Kidney epithelial cell (primary cell): Measurements from ENCODE around the gene LMF1. TPM values are rescaled to one million over a fixed set of nuclear protein-coding genes. Genes with fewer than 3 reads are reported as not detected.

Experiments
- DNase-seq: peaks from one replicate; pipeline ENCODE4 v3.0.0-alpha.2; 2010; ENCODE audit warnings: low read depth
- H3K27me3 ChIP-seq: 2 replicates; pipeline ENCODE4 v1.6.0; 2011; ENCODE audit warnings: low read length; ENCODE audit not compliant: control insufficient read depth, insufficient read depth
- H3K36me3 ChIP-seq: 2 replicates; pipeline ENCODE4 v1.5.1; 2011; ENCODE audit warnings: low read length; ENCODE audit not compliant: control insufficient read depth, insufficient read depth
- H3K4me3 ChIP-seq: 2 replicates; pipeline ENCODE4 v1.5.1; 2011; ENCODE audit warnings: low read depth, mild to moderate bottlenecking, control low read depth, low read length
- total RNA-seq: library from RNA; depleted of rRNA; stranded (reverse); fragments of >200 nt; gene quantifications from 2 replicates; pipeline ENCODE4 v1.2.3, GENCODE V29; 2015
- TF ChIP-seq, protein P1 (sequence below): IDR thresholded peaks from 2 replicates; pipeline ENCODE4 v1.5.1; 2011; ENCODE audit warnings: mild to moderate bottlenecking, moderate library complexity, low read length, control low read depth, inconsistent platforms; ENCODE audit not compliant: insufficient read depth, poor library complexity, severe bottlenecking

LMF1 gene
- total RNA-seq, 1 donor from 2014 or later: 26.3 TPM

- TF ChIP-seq, protein P1, sequence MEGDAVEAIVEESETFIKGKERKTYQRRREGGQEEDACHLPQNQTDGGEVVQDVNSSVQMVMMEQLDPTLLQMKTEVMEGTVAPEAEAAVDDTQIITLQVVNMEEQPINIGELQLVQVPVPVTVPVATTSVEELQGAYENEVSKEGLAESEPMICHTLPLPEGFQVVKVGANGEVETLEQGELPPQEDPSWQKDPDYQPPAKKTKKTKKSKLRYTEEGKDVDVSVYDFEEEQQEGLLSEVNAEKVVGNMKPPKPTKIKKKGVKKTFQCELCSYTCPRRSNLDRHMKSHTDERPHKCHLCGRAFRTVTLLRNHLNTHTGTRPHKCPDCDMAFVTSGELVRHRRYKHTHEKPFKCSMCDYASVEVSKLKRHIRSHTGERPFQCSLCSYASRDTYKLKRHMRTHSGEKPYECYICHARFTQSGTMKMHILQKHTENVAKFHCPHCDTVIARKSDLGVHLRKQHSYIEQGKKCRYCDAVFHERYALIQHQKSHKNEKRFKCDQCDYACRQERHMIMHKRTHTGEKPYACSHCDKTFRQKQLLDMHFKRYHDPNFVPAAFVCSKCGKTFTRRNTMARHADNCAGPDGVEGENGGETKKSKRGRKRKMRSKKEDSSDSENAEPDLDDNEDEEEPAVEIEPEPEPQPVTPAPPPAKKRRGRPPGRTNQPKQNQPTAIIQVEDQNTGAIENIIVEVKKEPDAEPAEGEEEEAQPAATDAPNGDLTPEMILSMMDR: no peak
- no peak for DNase-seq
- no peaks in the 10 kb centered on the region for H3K27me3 ChIP-seq
- H3K36me3 ChIP-seq: no peaks in the 10 kb centered on the region
- H3K4me3 ChIP-seq: no peak overlapping the region
Observed at GRCh38 chr16:947255-947921, 23.4 kb downstream of the LMF1 start.

DNA sequence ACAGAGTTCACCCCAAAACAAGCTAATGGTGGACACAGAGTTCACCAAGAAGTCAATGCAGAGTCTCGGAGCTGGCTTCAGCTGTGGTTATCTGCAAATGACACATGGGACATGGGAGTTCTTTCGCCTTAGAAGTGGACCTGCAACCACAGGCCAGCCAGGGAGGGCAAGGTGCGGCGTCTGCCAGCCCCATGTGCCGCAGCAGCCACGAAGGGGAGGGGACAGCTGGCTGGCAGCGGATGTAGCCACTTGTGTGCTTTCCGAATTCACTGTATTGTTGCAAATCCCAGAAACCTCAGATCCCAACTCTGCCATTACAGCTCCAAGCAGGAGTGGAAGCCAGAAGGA is 24.8 kb downstream of the LMF1 start:
- no peaks in the 10 kb centered on the region for H3K36me3 ChIP-seq
- TF ChIP-seq, protein P1: no peak
- no peak overlapping the region for H3K4me3 ChIP-seq
- DNase-seq: no peak
- no peaks in the 10 kb centered on the region for H3K27me3 ChIP-seq

- no peaks in the 10 kb centered on the region for H3K36me3 ChIP-seq
- no peak overlapping the region for H3K4me3 ChIP-seq
- no peak for DNase-seq
- H3K27me3 ChIP-seq: no peaks in the 10 kb centered on the region
- TF ChIP-seq, protein P1: no peak
Observed at GRCh38 chr16:945271-946047, 25.3 kb downstream of the LMF1 start.

DNA sequence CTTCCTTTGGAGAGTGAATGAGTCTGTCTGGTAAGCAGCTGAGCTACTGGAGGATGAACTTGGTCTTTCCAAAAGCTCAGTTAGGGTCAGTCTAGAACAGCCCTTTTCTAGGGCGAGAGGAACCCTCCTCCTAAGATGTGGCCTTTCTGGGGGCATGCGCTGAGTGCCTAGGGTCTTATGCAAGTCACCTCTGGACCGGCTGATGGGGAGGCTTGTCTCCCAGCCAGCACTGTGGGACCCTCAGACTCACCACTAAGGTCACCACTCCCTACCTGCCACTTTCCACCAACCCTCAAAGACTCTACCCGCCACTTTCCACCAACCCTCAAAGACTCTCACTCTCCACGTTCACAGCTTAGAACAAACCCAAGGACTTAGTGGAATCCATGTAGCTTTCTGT is 26.8 kb downstream of the LMF1 start:
- no peaks in the 10 kb centered on the region for H3K27me3 ChIP-seq
- no peak overlapping the region for H3K4me3 ChIP-seq
- DNase-seq: no peak
- TF ChIP-seq, protein P1: no peak
- no peaks in the 10 kb centered on the region for H3K36me3 ChIP-seq

- TF ChIP-seq, protein P1: no peak
Observed at GRCh38 chr16:942436-943060, 28.2 kb downstream of the LMF1 start.

DNA sequence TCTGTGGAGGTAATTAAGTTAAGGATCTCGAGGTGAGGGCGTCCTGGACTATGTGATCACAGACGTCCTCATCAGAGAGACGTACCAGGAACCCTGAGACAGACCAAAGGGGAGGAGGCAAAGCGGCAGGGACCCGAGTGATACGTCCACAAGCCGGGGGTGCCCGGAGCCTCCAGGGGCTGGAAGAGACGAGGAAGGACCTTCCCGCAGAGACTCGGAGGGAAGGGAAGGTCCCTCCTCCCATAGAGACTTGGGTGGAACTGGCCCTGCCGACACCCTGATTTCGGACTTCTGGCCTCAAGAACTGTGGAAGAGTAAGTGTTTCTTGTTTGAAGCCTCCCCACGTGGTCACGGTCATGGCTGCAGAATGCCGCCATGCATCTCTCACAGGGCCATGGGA is 30.8 kb downstream of the LMF1 start:
- Histone ChIP-seq H3K4me3 (no peak overlapping the region), H3K27me3 (no peaks in the 10 kb centered on the region), H3K36me3 (no peaks in the 10 kb centered on the region)
- TF ChIP-seq, protein P1: no peak
- no peak for DNase-seq

More at GRCh38 chr16:942436-943060, 28.2 kb downstream of the LMF1 start:
- Histone ChIP-seq H3K4me3 (no peak overlapping the region), H3K27me3 (no peaks in the 10 kb centered on the region), H3K36me3 (no peaks in the 10 kb centered on the region)
- DNase-seq: no peak
